ENCODE measurements around the gene ASMTL. TPM values are rescaled to one million over a fixed set of nuclear protein-coding genes. Genes with fewer than 3 reads are reported as not detected.

The ASMTL gene
- total and polyA plus RNA-seq, 2 experiments from 2014 or later = 53.7 to 61.2 TPM

- DNase-seq (ENCODE audit: low spot score) = no peak
- TF ChIP-seq, protein P1, sequence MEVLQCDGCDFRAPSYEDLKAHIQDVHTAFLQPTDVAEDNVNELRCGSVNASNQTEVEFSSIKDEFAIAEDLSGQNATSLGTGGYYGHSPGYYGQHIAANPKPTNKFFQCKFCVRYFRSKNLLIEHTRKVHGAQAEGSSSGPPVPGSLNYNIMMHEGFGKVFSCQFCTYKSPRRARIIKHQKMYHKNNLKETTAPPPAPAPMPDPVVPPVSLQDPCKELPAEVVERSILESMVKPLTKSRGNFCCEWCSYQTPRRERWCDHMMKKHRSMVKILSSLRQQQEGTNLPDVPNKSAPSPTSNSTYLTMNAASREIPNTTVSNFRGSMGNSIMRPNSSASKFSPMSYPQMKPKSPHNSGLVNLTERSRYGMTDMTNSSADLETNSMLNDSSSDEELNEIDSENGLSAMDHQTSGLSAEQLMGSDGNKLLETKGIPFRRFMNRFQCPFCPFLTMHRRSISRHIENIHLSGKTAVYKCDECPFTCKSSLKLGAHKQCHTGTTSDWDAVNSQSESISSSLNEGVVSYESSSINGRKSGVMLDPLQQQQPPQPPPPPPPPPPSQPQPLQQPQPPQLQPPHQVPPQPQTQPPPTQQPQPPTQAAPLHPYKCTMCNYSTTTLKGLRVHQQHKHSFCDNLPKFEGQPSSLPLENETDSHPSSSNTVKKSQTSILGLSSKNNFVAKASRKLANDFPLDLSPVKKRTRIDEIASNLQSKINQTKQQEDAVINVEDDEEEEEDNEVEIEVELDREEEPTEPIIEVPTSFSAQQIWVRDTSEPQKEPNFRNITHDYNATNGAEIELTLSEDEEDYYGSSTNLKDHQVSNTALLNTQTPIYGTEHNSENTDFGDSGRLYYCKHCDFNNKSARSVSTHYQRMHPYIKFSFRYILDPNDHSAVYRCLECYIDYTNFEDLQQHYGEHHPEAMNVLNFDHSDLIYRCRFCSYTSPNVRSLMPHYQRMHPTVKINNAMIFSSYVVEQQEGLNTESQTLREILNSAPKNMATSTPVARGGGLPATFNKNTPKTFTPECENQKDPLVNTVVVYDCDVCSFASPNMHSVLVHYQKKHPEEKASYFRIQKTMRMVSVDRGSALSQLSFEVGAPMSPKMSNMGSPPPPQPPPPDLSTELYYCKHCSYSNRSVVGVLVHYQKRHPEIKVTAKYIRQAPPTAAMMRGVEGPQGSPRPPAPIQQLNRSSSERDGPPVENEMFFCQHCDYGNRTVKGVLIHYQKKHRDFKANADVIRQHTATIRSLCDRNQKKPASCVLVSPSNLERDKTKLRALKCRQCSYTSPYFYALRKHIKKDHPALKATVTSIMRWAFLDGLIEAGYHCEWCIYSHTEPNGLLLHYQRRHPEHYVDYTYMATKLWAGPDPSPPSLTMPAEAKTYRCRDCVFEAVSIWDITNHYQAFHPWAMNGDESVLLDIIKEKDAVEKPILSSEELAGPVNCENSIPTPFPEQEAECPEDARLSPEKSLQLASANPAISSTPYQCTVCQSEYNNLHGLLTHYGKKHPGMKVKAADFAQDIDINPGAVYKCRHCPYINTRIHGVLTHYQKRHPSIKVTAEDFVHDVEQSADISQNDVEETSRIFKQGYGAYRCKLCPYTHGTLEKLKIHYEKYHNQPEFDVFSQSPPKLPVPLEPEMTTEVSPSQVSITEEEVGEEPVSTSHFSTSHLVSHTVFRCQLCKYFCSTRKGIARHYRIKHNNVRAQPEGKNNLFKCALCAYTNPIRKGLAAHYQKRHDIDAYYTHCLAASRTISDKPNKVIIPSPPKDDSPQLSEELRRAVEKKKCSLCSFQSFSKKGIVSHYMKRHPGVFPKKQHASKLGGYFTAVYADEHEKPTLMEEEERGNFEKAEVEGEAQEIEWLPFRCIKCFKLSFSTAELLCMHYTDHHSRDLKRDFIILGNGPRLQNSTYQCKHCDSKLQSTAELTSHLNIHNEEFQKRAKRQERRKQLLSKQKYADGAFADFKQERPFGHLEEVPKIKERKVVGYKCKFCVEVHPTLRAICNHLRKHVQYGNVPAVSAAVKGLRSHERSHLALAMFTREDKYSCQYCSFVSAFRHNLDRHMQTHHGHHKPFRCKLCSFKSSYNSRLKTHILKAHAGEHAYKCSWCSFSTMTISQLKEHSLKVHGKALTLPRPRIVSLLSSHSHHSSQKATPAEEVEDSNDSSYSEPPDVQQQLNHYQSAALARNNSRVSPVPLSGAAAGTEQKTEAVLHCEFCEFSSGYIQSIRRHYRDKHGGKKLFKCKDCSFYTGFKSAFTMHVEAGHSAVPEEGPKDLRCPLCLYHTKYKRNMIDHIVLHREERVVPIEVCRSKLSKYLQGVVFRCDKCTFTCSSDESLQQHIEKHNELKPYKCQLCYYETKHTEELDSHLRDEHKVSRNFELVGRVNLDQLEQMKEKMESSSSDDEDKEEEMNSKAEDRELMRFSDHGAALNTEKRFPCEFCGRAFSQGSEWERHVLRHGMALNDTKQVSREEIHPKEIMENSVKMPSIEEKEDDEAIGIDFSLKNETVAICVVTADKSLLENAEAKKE (CRISPR knock-in tag; IDR thresholded peaks at IDR 0.05) = no peak
- TF ChIP-seq EZH2 (IDR thresholded peaks at IDR 0.05; ENCODE audit: low read depth, unreplicated experiment) (no peak), REST (IDR thresholded peaks at IDR 0.05; ENCODE audit: unreplicated experiment) (no peak), ZNF114 (CRISPR knock-in tag; IDR thresholded peaks at IDR 0.05) (no peak)
- TF ChIP-seq, protein P2, sequence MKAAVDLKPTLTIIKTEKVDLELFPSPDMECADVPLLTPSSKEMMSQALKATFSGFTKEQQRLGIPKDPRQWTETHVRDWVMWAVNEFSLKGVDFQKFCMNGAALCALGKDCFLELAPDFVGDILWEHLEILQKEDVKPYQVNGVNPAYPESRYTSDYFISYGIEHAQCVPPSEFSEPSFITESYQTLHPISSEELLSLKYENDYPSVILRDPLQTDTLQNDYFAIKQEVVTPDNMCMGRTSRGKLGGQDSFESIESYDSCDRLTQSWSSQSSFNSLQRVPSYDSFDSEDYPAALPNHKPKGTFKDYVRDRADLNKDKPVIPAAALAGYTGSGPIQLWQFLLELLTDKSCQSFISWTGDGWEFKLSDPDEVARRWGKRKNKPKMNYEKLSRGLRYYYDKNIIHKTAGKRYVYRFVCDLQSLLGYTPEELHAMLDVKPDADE (IDR thresholded peaks at IDR 0.05) = no peak
These were observed 48.3 kb upstream of the ASMTL start for GRCh38 chrX:1500701-1501624.

More at GRCh38 chrX:1500701-1501624, 48.3 kb upstream of the ASMTL start:
- H3K36me3 ChIP-seq (ENCODE audit: insufficient read depth) = no peaks in the 10 kb centered on the region
- no peak overlapping the region for H3K27ac Mint-ChIP-seq
- no peaks in the 10 kb centered on the region for H3K4me1 Mint-ChIP-seq
- no peak overlapping the region for H3K4me2 ChIP-seq
- no peaks in the 10 kb centered on the region for H3F3A ChIP-seq (replicated peaks; ENCODE audit: low read depth)
- H3K9me3 Mint-ChIP-seq = peaks cover 66% of the 10 kb centered on the region
- no peaks in the 10 kb centered on the region for H3K9me2 ChIP-seq (ENCODE audit: insufficient read depth)
- ATAC-seq = no peak
- H3K4me1 ChIP-seq (ENCODE audit: insufficient read depth) = no peaks in the 10 kb centered on the region
- no peaks in the 10 kb centered on the region for H4K20me1 ChIP-seq (replicated peaks; ENCODE audit: insufficient read depth)
- no peak overlapping the region for H3K4me3 ChIP-seq
- peaks cover 3% of the 10 kb centered on the region; the same call in 2 of the 3 replicates for H3K36me3 Mint-ChIP-seq (ENCODE audit: low read depth)
- H3K27me3 ChIP-seq (ENCODE audit: insufficient read depth) = no peaks in the 10 kb centered on the region
- no peak overlapping the region for H3K4me3 Mint-ChIP-seq
- no peak overlapping the region for H2AFZ ChIP-seq
- peaks cover 2% of the 10 kb centered on the region for H3K27me3 Mint-ChIP-seq (ENCODE audit: insufficient read depth, low read depth, poor library complexity)
- no peaks in the 10 kb centered on the region for H3K79me2 ChIP-seq (replicated peaks; ENCODE audit: insufficient read depth)
- H3K27ac ChIP-seq (ENCODE audit: low read depth) = no peak overlapping the region

Measured in GM23338 (cell line).